ENCODE measurements around the gene TRNT1. TPM values are rescaled to one million over a fixed set of nuclear protein-coding genes. Genes with fewer than 3 reads are reported as not detected.

TRNT1 gene
- total RNA-seq, 3 donors from 2014 or later (not counting 1 experiment from before 2014, with no cell fraction given): 33.3 to 41.9 (median 36.6) TPM

- Histone ChIP-seq H3K4me1 (ENCODE audit: control insufficient read depth, insufficient read depth, low read length) (peaks cover 6% of the 10 kb centered on the region), H3K4me3 (ENCODE audit: low read length) (no peak overlapping the region), H3K27me3 (ENCODE audit: control insufficient read depth, insufficient read depth, low read length) (peaks cover 2% of the 10 kb centered on the region), H3K9me3 (ENCODE audit: control insufficient read depth, insufficient read depth, low read length) (no peaks in the 10 kb centered on the region), H3K27ac (ENCODE audit: low read length) (no peak overlapping the region), H3K36me3 (ENCODE audit: control insufficient read depth, insufficient read depth, low read length) (no peaks in the 10 kb centered on the region)
- intact Hi-C loops (cut with micrococcal nuclease): no loop called here
- Mint-ChIP-seq H3K4me3 (no peak overlapping the region), H3K27ac (no peak overlapping the region), H3K27me3 (ENCODE audit: low read depth in 2 of 2) (peaks cover 13 to 35% of the 10 kb centered on the region in 2 donors), H3K4me1 (no peaks in the 10 kb centered on the region), H3K36me3 (no peaks in the 10 kb centered on the region), H3K9me3 (no peaks in the 10 kb centered on the region)
- DNase-seq: no peak
- ATAC-seq: no peak
- no peak for TF ChIP-seq CTCF (IDR thresholded peaks at IDR 0.05)
- WGBS (ENCODE audit: insufficient coverage): 71% methylated on average over 4 of the region's 4 CpGs
Observed at GRCh38 chr3:3105815-3106214, 20.9 kb upstream of the TRNT1 start.

- Mint-ChIP-seq H3K9me3 (no peaks in the 10 kb centered on the region), H3K4me3 (no peak overlapping the region), H3K27ac (no peak overlapping the region), H3K4me1 (no peaks in the 10 kb centered on the region), H3K27me3 (ENCODE audit: low read depth in 2 of 2) (peaks cover 13 to 35% of the 10 kb centered on the region in 2 donors), H3K36me3 (no peaks in the 10 kb centered on the region)
- Histone ChIP-seq H3K9me3 (ENCODE audit: control insufficient read depth, insufficient read depth, low read length) (no peaks in the 10 kb centered on the region), H3K4me1 (ENCODE audit: control insufficient read depth, insufficient read depth, low read length) (peaks cover 7% of the 10 kb centered on the region), H3K27me3 (ENCODE audit: control insufficient read depth, insufficient read depth, low read length) (peaks cover 2% of the 10 kb centered on the region), H3K36me3 (ENCODE audit: control insufficient read depth, insufficient read depth, low read length) (no peaks in the 10 kb centered on the region), H3K4me3 (ENCODE audit: low read length) (no peak overlapping the region), H3K27ac (ENCODE audit: low read length) (no peak overlapping the region)
- no peak for ATAC-seq
- no peak for TF ChIP-seq CTCF (IDR thresholded peaks at IDR 0.05)
- intact Hi-C loops (cut with micrococcal nuclease): no loop called here
- no CpG with 5 or more reads among the region's 3 CpGs for WGBS (ENCODE audit: insufficient coverage)
- DNase-seq: no peak
Observed at GRCh38 chr3:3107181-3107580, 19.6 kb upstream of the TRNT1 start.

- H3K4me1 ChIP-seq (ENCODE audit: control insufficient read depth, insufficient read depth, low read length): peaks cover 7% of the 10 kb centered on the region
- peaks cover 2% of the 10 kb centered on the region for H3K27me3 ChIP-seq (ENCODE audit: control insufficient read depth, insufficient read depth, low read length)
- no peak for DNase-seq
- peaks cover 13 to 35% of the 10 kb centered on the region in 2 donors for H3K27me3 Mint-ChIP-seq (ENCODE audit: low read depth in 2 of 2)
- TF ChIP-seq CTCF (IDR thresholded peaks at IDR 0.05): no peak
- no peaks in the 10 kb centered on the region for H3K4me1 Mint-ChIP-seq
- no peak overlapping the region for H3K4me3 ChIP-seq (ENCODE audit: low read length)
- intact Hi-C loops (cut with micrococcal nuclease): no loop called here
- H3K36me3 ChIP-seq (ENCODE audit: control insufficient read depth, insufficient read depth, low read length): no peaks in the 10 kb centered on the region
- H3K27ac ChIP-seq (ENCODE audit: low read length): no peak overlapping the region
- H3K27ac Mint-ChIP-seq: no peak overlapping the region
- ATAC-seq: no peak
- no peaks in the 10 kb centered on the region for H3K9me3 ChIP-seq (ENCODE audit: control insufficient read depth, insufficient read depth, low read length)
- no peaks in the 10 kb centered on the region for H3K9me3 Mint-ChIP-seq
- no peaks in the 10 kb centered on the region for H3K36me3 Mint-ChIP-seq
- no peak overlapping the region for H3K4me3 Mint-ChIP-seq
- WGBS (ENCODE audit: insufficient coverage): 77% methylated on average over 3 of the region's 3 CpGs
Observed at GRCh38 chr3:3107858-3108257, 18.9 kb upstream of the TRNT1 start.

All from natural killer cell (primary cell).